ENCODE results near the gene IKZF4. TPM values are rescaled to one million over a fixed set of nuclear protein-coding genes. Genes with fewer than 3 reads are reported as not detected.

Gene IKZF4
- total RNA-seq, 4 donors from 2014 or later: 1.9 to 6.2 (median 3.9) TPM

- in situ Hi-C loops (cut with MboI; ENCODE audit: low pct_ligation_motif_present in 1 of 4, low pct_unique_long_range_greater_than_20kb in 1 of 4, low sequenced_read_pairs in 3 of 4): no loop called here
- H3K27me3 ChIP-seq: no peaks in the 10 kb centered on the region
- intact Hi-C loops (cut with DNase I; ENCODE audit: low total_unique reads): no loop called here
- H3K36me3 ChIP-seq: no peaks in the 10 kb centered on the region
- peaks cover 3 to 61% (median 36%) of the 10 kb centered on the region in 4 donors for H3K4me1 ChIP-seq
- TF ChIP-seq EP300 (IDR thresholded peaks at IDR 0.05; ENCODE audit: low read depth) (no peak), POLR2A (IDR thresholded peaks at IDR 0.05) (no peak), CTCF (IDR thresholded peaks at IDR 0.05) (no peak), POLR2AphosphoS5 (IDR thresholded peaks at IDR 0.05) (no peak)
- 50 to 55% methylated on average over 1 to 2 of the region's 3 CpGs for WGBS, 2 donors (ENCODE audit: low coverage in 1 of 2)
- peak overlapping the region; percentile 89 to 94 (median 90) for H3K27ac ChIP-seq
- DNase-seq: no peak
- no peaks in the 10 kb centered on the region for H3K9me3 ChIP-seq
- peak overlapping the region in 1 of 4 donors; percentile 63 for H3K4me3 ChIP-seq
Observed at GRCh38 chr12:56082967-56083366, 62.1 kb downstream of the IKZF4 start.

GRCh38 chr12:56084958-56085543 is 64.2 kb downstream of the IKZF4 start:
- peak; percentile 41 for DNase-seq
- H3K9me3 ChIP-seq: no peaks in the 10 kb centered on the region
- in situ Hi-C loops (cut with MboI; ENCODE audit: low pct_ligation_motif_present in 1 of 4, low pct_unique_long_range_greater_than_20kb in 1 of 4, low sequenced_read_pairs in 3 of 4): no loop called here
- H3K27me3 ChIP-seq: no peaks in the 10 kb centered on the region
- H3K36me3 ChIP-seq: peaks cover 0 to 8% (median 0%) of the 10 kb centered on the region in 4 donors
- H3K4me3 ChIP-seq: no peak overlapping the region
- WGBS, 2 donors (ENCODE audit: low coverage in 1 of 2): 50 to 87% methylated on average over 1 to 15 of the region's 15 CpGs
- H3K4me1 ChIP-seq: peaks cover 3 to 56% (median 35%) of the 10 kb centered on the region in 4 donors
- H3K27ac ChIP-seq: peak overlapping the region; percentile 32 to 94 (median 62)
- intact Hi-C loops (cut with DNase I; ENCODE audit: low total_unique reads): no loop called here
- peak in 3 of 5 experiments; percentile 12 to 29 (median 18) for TF ChIP-seq CTCF (IDR thresholded peaks at IDR 0.05)
- TF ChIP-seq POLR2A (IDR thresholded peaks at IDR 0.05): no peak

- peak overlapping the region; percentile 65 to 94 (median 72) for H3K27ac ChIP-seq
- intact Hi-C loops (cut with DNase I; ENCODE audit: low total_unique reads) (no loop called here), in situ Hi-C loops (cut with MboI; ENCODE audit: low pct_ligation_motif_present in 1 of 4, low pct_unique_long_range_greater_than_20kb in 1 of 4, low sequenced_read_pairs in 3 of 4) (no loop called here)
- 79% methylated on average over 3 of the region's 3 CpGs; no CpG with 5 or more reads in 1 of the 2 donors for WGBS, 2 donors (ENCODE audit: low coverage in 1 of 2)
- H3K27me3 ChIP-seq: no peaks in the 10 kb centered on the region
- peaks cover 3 to 53% (median 31%) of the 10 kb centered on the region in 4 donors for H3K4me1 ChIP-seq
- TF ChIP-seq CTCF (IDR thresholded peaks at IDR 0.05) (no peak), POLR2AphosphoS5 (IDR thresholded peaks at IDR 0.05) (peak in 1 of 3 donors; percentile 8), EP300 (IDR thresholded peaks at IDR 0.05; ENCODE audit: low read depth) (peak; percentile 13), POLR2A (IDR thresholded peaks at IDR 0.05) (no peak)
- peak; percentile 57 for DNase-seq
- peaks cover 0 to 8% (median 0%) of the 10 kb centered on the region in 4 donors for H3K36me3 ChIP-seq
- H3K4me3 ChIP-seq: no peak overlapping the region
- no peaks in the 10 kb centered on the region for H3K9me3 ChIP-seq
Observed at GRCh38 chr12:56086096-56086495, 65.3 kb downstream of the IKZF4 start.

GRCh38 chr12:56086608-56087007 is 65.8 kb downstream of the IKZF4 start:
- Histone ChIP-seq H3K27me3 (no peaks in the 10 kb centered on the region), H3K27ac (peak overlapping the region; percentile 65 to 94 (median 72)), H3K4me3 (no peak overlapping the region), H3K36me3 (peaks cover 0 to 8% (median 0%) of the 10 kb centered on the region in 4 donors), H3K9me3 (no peaks in the 10 kb centered on the region), H3K4me1 (peaks cover 3 to 53% (median 31%) of the 10 kb centered on the region in 4 donors)
- in situ Hi-C loops (cut with MboI; ENCODE audit: low pct_ligation_motif_present in 1 of 4, low pct_unique_long_range_greater_than_20kb in 1 of 4, low sequenced_read_pairs in 3 of 4) (no loop called here), intact Hi-C loops (cut with DNase I; ENCODE audit: low total_unique reads) (no loop called here)
- no peak for DNase-seq
- 80 to 82% methylated on average over 3 to 6 of the region's 6 CpGs for WGBS, 2 donors (ENCODE audit: low coverage in 1 of 2)
- no peak for TF ChIP-seq CTCF (IDR thresholded peaks at IDR 0.05)
- TF ChIP-seq EP300 (IDR thresholded peaks at IDR 0.05; ENCODE audit: low read depth): no peak
- TF ChIP-seq POLR2A (IDR thresholded peaks at IDR 0.05): no peak
- no peak for TF ChIP-seq POLR2AphosphoS5 (IDR thresholded peaks at IDR 0.05)

Measured in transverse colon (tissue), 4 donors.